Measurements from ENCODE around the gene CEP85. TPM values are rescaled to one million over a fixed set of nuclear protein-coding genes. Genes with fewer than 3 reads are reported as not detected.

The CEP85 gene
- total and polyA plus RNA-seq, 9 of the 15 experiments (the other 6 are each of a cell fraction or from before 2014, with no cell fraction given): 42.1 to 140 (median 92.6) TPM

GRCh38 chr1:26189331-26189730 is 44.7 kb upstream of the CEP85 start (continued):
- TF ChIP-seq NR2C2 (CRISPR knock-in tag; IDR thresholded peaks at IDR 0.05) (peak; percentile 96), NR2C2 (tag; IDR thresholded peaks at IDR 0.05) (peak; percentile 96), SP1 (CRISPR knock-in tag; IDR thresholded peaks at IDR 0.05) (no peak), ZNF764 (CRISPR knock-in tag; IDR thresholded peaks at IDR 0.05; ENCODE audit: low read depth) (no peak), MYBL2 (IDR thresholded peaks at IDR 0.05; ENCODE audit: low read depth) (no peak), MYBL2 (CRISPR knock-in tag; IDR thresholded peaks at IDR 0.05; ENCODE audit: borderline replicate concordance) (no peak), NFIC (IDR thresholded peaks at IDR 0.05) (0 out of 2 replicates have a peak, but pooled peaks have one; percentile 11)

- POLR2A ChIA-PET: interaction anchor here (0.6 to 1.4 kb wide), 6 partner anchors 13 to 83 kb away, joined by 3 to 4 read pairs (median 3); partner anchors contain the start of genes CNKSR1 and ZNF593
- Histone ChIP-seq H3K27me3 (ENCODE audit: control insufficient read depth in 2 of 2, insufficient read depth in 2 of 2, low read length in 2 of 2) (no peaks in the 10 kb centered on the region), H3K9me3 (replicated peaks; ENCODE audit: control insufficient read depth, insufficient read depth, low read depth, low read length) (no peaks in the 10 kb centered on the region), H4K20me1 (replicated peaks; ENCODE audit: control insufficient read depth, insufficient read depth, low read length) (0 out of 2 replicates have a peak, but pooled peaks cover 6% of the 10 kb centered on the region), H3K4me1 (replicated peaks in 1 of 2; ENCODE audit: control insufficient read depth in 2 of 2, insufficient read depth in 2 of 2, low read length in 2 of 2) (peaks cover 0 to 26% of the 10 kb centered on the region in 2 experiments; a peak in 2 of 5 replicates), H3K4me3 (no peak overlapping the region), H3K9ac (ENCODE audit: insufficient read depth in 1 of 2, low read depth in 2 of 2, low read length in 2 of 2) (peak overlapping the region in 1 of 2 experiments; percentile 56; a peak in 1 of 4 replicates), H3K27ac (ENCODE audit: extremely low read depth, low read depth, low read length) (no peak overlapping the region), H3K36me3 (ENCODE audit: control insufficient read depth, insufficient read depth, low read length) (no peaks in the 10 kb centered on the region), H3K4me2 (ENCODE audit: insufficient read depth, low read length) (no peak overlapping the region), H3K79me2 (ENCODE audit: control insufficient read depth, insufficient read depth, low read length) (no peaks in the 10 kb centered on the region), H3K9me1 (ENCODE audit: control insufficient read depth, insufficient read depth, low read length) (no peaks in the 10 kb centered on the region), H2AFZ (ENCODE audit: low read depth, low read length) (peak overlapping the region; percentile 67)
- peak; percentile 30 to 68 (median 61) for DNase-seq (ENCODE audit: extremely low read depth in 1 of 4, low spot score in 3 of 4)
- 55% methylated on average over 7 of the region's 7 CpGs for WGBS (ENCODE audit: insufficient coverage, low coverage, missing lambda C conversion rate)
- no TSS peak for BruUV-seq (replicated peaks)
- CTCF ChIA-PET (ENCODE audit: low intra/inter-chr PET ratio): interaction anchor here (0.6 to 1.6 kb wide), 4 partner anchors 45 to 202 kb away, joined by 3 to 4 read pairs (median 4); partner anchors contain the start of gene CEP85
- intact Hi-C loops (cut with micrococcal nuclease): loop anchor here (1.0 kb wide), 4 partner anchors 43 to 201 kb away; no protein-coding TSS in a partner anchor
- peak; percentile 74 for ATAC-seq
- in situ Hi-C loops (cut with MboI): no loop called here
- FAIRE-seq: no peak
- TF ChIP-seq STAT6 (CRISPR knock-in tag; IDR thresholded peaks at IDR 0.05): no peak
- no peak for TF ChIP-seq SIX5 (IDR thresholded peaks at IDR 0.05; ENCODE audit: borderline replicate concordance in 1 of 2, insufficient read depth in 1 of 2, low read depth in 1 of 2, low read length in 2 of 2)
- no peak for TF ChIP-seq ELF4 (CRISPR knock-in tag; IDR thresholded peaks at IDR 0.05)
- no peak; the same call in 1 of the 2 replicates for TF ChIP-seq TFAP4 (CRISPR knock-in tag; IDR thresholded peaks at IDR 0.05; ENCODE audit: borderline replicate concordance)
- 0 out of 2 replicates have a peak, but pooled peaks have one; percentile 30 for TF ChIP-seq GABPB1 (CRISPR knock-in tag; IDR thresholded peaks at IDR 0.05)
- no peak for TF ChIP-seq KDM4B (IDR thresholded peaks at IDR 0.05; ENCODE audit: borderline replicate concordance in 2 of 2, low read depth in 1 of 2)
- no peak for TF ChIP-seq LARP7 (IDR thresholded peaks at IDR 0.05)
- no peak for TF ChIP-seq ATF6 (CRISPR knock-in tag; IDR thresholded peaks at IDR 0.05)
- TF ChIP-seq SOX6 (IDR thresholded peaks at IDR 0.05): no peak
These were observed 44.2 kb upstream of the CEP85 start for GRCh38 chr1:26189751-26190275.

All from K562 (cell line).